GM19238 (cell line): ENCODE measurements around the gene TRIM9.

Source experiments
- DNase-seq: peaks from one replicate; pipeline ENCODE4 v3.0.0; 2011; ENCODE audit warnings: low spot score; ENCODE audit not compliant: insufficient read length

Gene TRIM9

DNA sequence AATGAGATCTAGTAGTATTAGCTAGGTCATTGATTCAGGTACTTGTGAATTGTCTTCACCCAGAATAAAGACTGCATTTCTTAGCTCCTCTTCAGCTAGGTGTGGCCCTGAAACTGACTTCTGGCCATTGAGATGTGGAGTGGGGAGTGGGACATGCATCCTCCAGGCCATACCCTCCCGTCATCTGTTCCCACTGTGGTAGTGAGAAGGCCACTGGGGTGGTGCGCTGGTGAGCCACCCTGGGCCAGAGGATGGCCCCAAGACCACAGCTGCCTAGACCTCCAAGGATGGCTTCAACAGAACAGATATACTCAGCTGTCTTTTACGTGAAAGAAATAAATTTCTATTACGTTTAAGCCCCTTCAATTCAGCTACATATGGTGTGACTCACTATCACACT, 36.5 kb downstream of the TRIM9 start:
- no peak for DNase-seq

DNA sequence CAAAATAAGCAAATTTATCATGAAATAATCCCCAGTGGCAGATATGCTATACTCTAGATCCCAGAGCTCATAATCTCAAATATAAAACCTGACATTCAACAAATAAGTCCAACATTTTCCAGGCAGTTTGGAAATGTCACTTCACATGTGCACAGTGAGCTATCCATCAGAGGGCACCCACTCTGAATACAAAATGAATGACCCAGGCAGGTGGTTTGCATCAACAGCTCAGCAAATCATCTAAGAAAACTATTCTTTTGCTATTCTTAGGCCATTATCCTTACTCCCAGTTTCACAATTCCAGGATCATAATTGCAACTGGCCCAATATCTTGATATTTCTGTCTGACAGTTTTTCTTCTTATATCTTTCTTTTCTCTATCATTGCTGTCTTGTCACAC, 38.5 kb downstream of the TRIM9 start:
- no peak for DNase-seq

DNA sequence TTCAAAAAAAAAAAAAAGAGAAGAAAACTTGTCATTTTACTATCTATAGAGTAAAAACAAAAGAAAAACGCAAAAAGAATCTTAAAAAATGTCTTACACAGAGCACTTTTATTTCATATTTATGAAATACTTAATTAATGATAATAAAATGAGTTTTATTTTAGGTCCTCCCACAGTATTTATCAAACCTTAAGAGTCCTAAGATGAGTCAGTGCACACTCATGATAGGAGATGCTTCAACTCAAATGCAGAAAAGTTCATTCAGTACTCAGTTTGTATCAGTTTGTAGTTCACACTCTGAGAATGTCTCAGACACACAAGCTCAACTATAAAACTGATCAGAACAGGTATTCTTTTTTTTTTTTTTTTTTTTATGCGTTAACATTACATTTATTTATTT, 41.7 kb downstream of the TRIM9 start:
- DNase-seq, result no peak

DNA sequence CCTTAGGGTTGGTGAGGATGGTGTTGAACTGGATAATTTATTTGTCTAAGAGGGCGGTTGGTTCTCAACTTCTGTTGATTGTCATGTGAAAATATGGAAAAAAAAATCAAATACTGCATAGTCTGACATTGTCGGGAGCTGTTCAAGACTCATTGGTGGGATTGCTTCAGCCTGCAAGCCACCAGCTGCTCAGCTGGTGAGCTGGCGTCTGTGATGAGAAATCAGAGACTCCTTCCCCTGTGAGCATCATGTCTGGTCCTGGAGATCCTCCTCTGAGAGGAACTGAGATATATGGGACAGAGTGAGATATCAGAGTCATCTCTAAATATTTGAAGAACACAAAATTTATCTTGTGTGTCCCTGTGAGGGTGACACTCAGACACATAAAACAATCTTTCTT, 49.9 kb downstream of the TRIM9 start:
- no peak for DNase-seq

DNA sequence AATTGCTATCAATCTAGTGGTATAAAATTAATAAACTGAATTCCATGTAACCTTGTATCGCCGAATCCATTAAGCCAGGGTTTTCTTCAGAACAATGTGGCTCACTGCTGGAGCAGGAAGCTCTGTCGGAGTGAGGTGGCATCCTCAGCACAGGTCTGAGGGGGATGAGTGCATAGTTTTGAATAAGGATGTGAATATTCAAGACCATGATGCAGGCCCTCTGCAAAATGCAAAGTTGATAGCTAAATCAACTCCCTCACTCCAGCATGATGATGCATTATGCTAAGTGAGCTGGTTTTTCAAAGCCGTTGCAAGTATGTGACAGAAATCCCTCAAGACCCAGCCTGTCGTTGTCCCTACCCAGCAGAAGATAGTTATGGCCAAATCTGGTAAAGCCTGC, 53.0 kb downstream of the TRIM9 start:
- DNase-seq, result no peak

DNA sequence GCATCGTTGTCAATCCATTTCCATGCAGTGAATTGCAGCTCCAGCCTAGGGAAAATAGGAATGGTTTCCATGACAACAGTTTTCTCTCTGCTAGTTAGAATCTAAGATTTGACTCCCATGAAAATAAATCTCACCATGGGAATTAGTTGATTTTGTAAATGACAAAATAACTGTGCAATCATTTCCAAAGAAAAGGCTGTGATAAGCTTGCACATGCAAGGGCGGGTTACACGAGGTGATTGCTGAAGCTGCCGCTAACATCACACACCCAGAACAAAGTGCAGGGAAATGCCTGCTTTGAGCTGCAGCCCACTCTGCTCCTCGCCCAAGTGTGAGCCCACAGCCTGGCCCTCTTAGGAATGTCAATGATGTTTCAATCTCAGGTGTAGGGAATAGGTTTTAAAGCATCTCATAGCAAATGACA, 53.8 kb downstream of the TRIM9 start:
- DNase-seq, result no peak

DNA sequence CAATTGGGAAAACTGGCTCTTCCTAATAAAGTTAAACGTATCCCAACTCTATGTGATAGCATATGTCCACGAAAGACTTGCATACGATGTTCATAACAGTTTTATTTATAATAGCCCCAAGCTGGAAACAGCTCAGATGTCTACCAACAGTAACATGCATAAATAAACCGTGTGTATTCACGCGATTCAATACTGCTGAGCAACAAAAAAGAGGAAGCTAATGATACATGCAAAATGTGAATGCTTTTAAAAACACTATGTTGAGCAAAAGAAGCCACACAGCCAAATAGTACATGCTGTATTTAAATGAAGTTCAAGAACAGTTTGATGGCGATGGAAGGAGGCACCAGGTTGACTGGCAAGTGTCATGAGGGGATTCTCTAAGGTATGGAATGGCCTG, 55.7 kb downstream of the TRIM9 start:
- DNase-seq, result no peak

DNA sequence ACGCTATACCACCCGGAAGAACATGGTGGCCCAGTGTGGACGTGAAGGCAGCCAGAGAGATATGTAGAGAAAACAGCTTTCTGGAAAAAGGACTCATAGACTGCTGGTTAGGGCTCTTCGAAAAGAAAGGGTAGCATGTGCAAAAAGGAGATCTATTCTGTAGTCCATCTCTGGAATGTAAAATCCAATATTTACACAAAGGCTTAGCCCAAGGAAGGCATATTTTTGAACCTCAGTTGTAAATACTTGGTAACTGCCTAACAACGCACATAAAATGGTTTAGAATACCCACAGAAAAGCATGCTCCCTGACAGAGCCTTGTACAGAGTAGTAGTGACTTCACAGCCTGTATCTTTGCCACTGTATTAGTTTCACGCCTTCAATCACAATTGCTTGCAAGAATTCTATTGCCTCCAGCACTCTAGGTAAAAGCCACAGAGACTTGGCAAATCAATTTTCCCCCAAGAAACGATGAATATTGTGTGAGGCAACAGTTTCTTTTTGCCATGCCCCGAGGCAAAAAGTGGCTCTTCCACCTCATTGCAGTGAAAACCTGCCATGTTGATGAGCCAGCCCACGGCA, 59.2 kb downstream of the TRIM9 start:
- no peak for DNase-seq

DNA sequence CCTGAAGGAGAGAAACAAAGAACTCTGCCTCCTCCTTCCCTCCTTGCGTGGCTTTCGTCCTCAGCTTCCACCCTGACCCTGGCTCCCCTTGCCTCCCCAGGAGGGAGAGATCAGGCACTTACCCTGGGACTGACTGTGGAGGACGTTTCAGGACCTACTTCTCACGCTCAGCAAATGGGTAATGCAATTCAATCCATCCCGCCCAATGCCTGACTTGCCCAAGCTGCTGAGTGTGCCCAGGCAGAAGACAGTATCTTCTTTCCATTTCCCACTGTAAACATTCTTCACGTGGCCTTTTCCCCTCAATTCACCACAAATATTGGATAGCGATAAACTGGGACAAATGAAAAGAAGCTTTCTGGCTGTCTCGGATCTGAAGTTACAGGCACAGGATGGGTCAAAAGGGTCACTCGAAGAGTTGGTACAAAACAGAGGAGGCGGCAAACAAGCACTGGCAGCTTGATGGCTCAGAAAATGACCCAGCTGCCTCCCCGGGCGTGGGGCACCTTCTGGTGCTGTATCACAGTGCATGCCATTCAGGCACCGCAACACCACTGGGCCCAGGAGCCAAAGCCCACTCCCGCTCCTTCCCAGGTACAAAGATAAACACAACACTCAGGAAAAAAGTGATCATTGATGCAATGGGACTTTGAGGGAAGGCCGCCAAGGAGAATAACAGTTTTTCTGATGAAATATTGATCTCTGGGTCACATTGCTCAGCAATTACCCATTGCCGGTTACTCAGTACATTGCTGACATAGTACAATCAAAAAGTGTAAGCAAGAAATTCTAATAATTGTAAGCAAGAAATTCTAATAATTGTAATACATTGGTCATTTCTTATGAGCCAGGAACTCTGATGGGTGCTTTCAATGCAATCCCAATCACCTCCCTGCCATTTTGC, 65.8 kb downstream of the TRIM9 start:
- DNase-seq, result no peak

DNA sequence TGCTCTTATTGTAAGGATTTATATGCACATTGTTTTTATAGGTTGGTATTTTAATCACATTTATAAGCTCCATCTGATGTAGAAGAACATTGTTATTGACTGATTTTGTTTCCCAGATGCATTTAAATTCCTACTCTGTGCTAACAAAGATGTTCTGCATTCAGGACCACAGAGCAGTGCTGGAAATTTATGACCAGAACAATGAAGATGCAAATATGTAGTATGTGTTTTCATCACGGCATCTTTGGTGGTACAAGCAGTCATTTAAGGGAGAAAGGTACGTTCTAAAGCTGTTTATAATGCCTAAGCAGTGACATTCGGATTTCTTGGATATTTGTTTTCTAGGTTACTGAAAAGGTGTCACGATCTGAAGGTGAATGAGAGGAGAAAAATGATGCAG, 66.5 kb downstream of the TRIM9 start:
- no peak for DNase-seq

DNA sequence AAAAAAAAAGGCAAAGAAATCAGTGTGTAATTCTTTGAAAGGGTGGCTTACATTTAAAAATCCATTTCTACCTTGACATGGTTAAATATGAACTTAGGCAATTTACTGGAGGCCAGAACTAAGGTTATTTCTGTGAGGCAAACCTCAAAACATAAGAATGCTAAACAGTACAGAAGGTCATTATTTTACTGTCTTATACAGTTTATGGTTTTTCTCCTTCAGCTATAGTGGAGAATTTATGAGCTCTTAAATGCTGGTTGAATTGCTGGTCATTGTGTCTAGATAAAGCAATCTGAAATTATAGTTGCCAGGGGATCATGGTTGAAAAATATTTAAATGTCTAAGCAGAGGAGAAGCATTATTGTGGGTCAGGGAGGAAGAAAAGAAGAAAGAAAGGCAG, 70.5 kb downstream of the TRIM9 start:
- DNase-seq, result no peak

DNA sequence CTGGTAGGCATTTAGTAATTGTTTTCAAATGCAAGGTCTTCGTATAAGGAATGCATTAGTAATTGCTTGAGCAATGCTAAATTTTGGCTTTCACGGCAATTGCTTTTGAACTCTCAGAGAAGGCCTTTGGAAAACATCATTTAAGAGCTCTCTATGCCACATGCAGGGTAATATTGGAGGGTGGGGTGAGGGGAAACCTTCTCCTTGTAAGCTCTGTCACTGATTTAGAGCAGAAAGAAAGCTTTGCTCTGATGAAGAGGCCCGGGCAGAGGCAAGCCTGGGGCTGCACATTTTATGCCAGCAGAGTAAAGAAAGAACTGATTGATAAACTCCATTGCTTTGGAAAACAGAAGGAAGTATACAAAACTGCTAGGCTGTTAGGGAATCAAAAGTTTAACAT, 70.9 kb downstream of the TRIM9 start:
- no peak for DNase-seq

DNA sequence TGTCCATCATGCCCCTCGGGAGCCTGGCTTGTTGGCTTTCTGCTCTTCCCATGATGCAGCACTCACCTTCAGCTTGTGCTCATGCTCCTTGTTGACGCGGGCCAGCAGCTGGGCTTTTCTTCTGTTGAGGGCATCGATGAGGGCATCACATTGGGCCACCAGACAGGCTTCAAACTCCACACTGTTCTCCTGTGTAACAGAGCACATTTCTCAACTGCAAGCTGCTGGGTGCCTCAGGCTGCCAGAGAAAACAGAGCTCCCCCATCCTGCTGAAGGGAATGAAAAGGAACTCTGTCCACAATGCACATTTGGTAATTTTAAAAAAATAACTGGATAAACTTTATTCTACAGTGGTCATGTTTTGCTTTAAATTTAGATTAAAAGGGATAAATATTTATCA, 72.1 kb downstream of the TRIM9 start:
- no peak for DNase-seq

DNA sequence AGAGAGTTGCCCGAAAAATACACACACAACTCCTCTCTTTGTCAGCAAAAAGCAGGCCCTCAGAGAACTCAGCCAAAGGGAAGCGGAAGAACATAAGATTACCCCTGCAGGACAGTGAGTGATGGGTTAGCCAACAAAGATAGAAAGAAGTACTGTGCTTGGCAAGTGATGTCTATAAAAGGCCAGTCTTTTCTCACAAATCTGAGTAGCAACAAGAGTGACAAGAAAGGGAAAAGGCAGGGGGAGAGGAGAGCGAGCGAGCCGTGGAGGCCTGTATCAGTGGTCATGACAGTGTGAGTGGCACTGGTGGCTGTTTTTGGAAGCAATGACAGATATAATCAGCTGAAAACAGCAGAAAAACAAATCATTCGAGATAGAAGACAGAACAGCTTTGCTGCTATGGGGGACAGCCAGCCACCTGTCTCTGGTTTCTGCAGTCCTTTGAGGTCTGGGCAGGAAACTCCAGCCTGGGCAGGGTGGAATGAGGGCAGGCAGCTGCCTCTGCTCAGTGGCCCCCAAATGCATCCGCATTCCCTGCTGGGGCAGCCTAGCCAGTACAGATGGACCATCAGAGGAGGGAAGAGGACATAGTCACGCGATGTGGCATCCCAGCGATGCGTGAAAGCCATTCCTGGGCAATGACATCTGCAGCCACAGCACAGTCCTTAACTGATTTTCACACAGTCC, 74.7 kb downstream of the TRIM9 start:
- DNase-seq, result no peak

DNA sequence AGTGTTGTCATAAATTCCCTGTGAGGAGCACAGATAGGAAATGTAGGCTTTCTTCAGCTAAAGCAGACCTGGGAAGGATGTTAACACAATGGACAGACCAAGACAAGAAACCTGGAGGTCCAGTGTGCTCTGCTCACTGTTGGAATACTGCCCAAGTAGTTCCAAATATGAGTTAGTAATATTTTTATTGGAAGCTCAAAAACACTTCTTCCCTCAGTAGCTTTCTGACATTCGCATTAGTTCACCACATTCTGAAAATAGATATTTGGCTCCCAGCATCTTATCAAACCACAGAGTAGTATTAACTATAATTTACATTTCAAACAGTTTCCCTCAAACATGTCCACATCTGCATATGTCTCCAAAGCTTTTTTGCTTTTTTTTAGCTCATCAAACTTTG, 75.8 kb downstream of the TRIM9 start:
- no peak for DNase-seq

DNA sequence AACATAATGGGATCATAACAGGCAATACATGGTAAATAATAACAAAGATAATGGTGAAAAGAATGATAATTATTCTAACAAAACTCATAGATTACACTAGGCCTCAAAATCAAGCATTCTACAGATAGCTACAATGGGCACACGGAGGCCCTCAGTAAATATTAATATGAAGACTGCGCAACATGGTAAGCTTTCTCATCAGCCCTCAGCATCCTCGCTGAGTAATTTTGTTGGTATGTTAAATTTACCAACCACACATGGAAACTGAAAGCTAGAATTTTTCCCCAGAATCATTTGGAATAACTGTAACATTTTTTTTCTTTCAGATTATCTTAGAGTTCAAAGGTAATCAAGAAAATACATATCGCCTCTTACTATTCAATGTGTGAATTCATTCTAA, 76.4 kb downstream of the TRIM9 start:
- DNase-seq, result no peak

DNA sequence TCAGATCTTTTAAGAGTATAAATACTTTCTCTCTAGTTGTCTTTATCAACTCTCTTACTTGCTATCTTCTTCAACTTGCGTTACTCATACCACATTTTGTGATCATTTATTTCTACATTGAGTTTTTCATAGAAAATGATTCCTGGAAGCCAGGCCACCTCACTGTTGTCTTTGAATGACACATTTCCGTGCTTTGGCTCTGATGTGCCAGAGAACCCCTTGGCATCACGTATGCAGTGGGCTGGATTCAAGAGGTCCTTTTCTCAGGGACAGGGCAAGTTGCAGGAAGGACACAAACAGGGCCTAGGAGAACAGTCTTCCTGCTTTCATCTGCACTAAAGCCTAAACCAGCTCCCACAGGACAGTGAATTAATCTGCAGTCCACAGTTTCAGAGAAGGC, 80.3 kb downstream of the TRIM9 start:
- DNase-seq, result no peak

DNA sequence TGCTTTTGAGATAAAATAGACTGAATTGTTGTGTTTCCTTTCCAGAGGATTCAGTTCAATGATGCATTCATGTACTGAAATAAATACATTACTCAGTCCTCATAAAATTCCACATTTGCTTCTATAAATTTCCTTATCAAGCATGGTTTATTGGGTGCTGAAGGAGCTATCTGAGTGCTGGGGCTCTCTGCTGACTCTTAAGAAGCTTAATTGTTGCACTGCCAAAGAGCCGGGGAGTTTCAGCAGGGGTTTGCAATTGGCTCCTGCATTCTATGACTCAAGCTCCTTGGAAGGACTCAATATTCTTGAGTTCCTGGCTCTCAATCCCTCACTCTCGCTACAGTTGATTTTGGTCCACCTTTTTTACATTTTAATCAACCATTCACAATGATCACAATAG, 80.8 kb downstream of the TRIM9 start:
- no peak for DNase-seq

DNA sequence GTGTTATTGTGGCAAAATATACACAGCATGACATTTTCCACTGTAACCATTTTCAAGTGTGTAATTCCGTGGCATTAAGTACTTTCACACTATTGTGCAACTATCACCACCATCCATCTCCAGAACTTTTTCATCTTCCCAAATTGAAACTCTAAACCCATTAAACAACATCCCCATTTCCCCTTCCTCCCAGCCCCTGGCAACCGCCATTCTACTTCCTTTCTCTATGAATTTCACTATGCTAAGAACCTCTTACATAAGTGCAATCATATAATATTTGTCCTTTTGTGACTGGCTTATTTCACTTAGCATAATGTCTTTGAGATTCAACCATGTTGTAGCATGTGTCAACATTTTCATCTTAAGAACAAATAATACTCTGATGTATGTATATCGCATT, 82.8 kb downstream of the TRIM9 start:
- no peak for DNase-seq

DNA sequence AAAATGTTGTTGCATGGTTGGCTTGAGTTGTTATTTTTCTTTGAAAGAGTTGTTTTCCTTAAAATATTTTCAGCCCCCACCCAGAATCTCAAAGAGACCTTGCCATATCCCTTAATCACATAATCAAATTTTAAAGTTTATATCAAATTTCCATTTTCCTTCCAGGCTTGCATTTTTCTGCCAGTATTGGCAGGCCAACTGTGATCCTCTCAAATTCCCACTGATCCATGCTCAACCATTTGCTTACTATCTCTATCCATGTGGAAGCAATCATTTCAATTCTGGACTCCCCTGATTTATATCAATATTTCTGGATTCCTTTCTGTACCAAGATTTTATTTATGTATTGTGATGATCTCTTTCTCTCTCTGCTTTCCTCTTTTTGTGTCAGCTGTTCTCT, 86.5 kb downstream of the TRIM9 start:
- no peak for DNase-seq

DNA sequence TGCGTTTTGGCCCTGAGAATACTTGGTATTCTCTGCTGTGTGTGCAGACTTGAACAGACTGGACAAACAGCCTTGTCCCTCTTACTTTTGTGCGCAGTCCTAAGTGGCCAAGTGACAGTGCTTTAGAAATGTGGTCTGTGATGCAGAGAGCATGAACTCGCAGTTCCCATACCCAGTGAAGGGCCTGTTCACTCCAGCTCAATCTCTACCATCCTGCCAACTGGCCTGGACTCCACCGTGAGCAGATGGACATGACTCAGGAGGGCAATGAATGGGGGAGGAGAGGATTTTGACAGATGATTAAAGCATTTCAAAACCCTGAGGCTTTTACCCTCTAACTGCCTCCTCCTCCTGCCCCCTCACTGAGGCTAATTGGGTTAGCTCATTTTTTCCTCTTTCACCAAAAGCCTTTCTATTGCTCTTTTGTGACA, 88.1 kb downstream of the TRIM9 start:
- DNase-seq, result no peak

DNA sequence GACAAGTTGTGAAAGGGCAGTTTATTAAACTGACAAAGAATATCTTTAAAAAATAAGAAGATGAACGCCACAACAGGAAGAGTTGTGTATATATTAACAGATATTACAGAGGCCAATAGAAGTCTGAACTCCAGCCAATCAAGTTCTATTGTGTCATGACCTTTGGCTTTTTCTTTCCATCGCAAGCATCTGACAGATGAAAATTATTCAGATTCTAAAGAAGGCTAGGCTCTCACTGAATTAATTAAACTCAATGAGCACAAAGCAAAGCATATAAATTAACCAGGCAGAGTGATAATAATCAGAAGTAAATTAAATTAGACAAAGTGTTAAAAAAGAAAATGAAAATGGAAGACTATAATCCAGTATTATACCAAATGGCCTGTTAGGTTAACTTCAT, 88.6 kb downstream of the TRIM9 start:
- no peak for DNase-seq
